SJCRH30 (cell line): ENCODE results near the gene TRUB1. TPM values are rescaled to one million over a fixed set of nuclear protein-coding genes. Genes with fewer than 3 reads are reported as not detected.
A peak's percentile ranks its signal among the peaks of the same experiment; 100 is the strongest.
"Not testable (repeated sequence)": the region's sequence is repeated elsewhere in the genome, so short reads cannot be mapped to it uniquely, and the experiment has no call there.

ENCODE experiments used
- DNase-seq, 2 experiments: peaks; one replicate each; pipeline ENCODE4 v3.0.0-alpha.2; 2015 to 2020
- H3K27ac ChIP-seq: fragments of 250-450 bp; sonication (Bioruptor Pico); 2 replicates; pipeline ENCODE4 v1.5.1; 2020; ENCODE audit warnings: mild to moderate bottlenecking, moderate library complexity
- H3K27me3 ChIP-seq: fragments of 250-450 bp; sonication (Bioruptor Pico); 2 replicates; pipeline ENCODE4 v1.5.1; 2020; ENCODE audit warnings: mild to moderate bottlenecking, moderate library complexity
- H3K36me3 ChIP-seq: fragments of 250-450 bp; sonication (Bioruptor Pico); 2 replicates; pipeline ENCODE4 v1.5.1; 2020; ENCODE audit warnings: mild to moderate bottlenecking, moderate library complexity
- H3K4me1 ChIP-seq: fragments of 250-450 bp; sonication (Bioruptor Pico); 2 replicates; pipeline ENCODE4 v1.5.1; 2020; ENCODE audit warnings: mild to moderate bottlenecking, moderate library complexity
- H3K4me3 ChIP-seq: fragments of 250-450 bp; sonication (Bioruptor Pico); 2 replicates; pipeline ENCODE4 v1.5.1; 2020; ENCODE audit warnings: mild to moderate bottlenecking, moderate library complexity
- H3K9me3 ChIP-seq: fragments of 250-450 bp; sonication (Bioruptor Pico); replicated peaks from 2 replicates; pipeline ENCODE4 v1.5.1; 2020; ENCODE audit warnings: mild to moderate bottlenecking, moderate library complexity
- total RNA-seq: library from RNA; depleted of rRNA; stranded (reverse); fragments of >200 nt; shearing (Covaris generic); gene quantifications from 2 replicates; pipeline ENCODE4 v1.2.3, GENCODE V29; 2014

The TRUB1 gene
- total RNA-seq, 1 experiment from 2014 or later: 29.7 TPM

DNA sequence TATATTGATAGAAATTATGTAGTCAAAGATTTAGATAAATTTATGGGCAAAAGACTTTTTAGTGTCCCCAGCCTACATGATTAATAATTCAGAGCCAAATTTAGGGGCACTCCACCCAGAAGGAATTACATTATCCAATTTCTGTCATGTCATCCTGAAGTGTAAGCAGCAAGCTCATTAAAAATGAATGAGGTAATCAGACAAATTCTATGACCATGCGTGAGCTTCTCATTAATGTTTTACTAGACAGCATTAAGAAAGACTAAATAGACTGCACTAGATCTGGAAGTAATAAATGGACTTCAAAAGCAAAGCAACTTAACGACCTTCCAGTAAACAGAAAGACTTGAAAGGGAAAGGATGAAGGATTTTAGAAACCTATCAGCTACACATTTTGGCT, 22.7 kb upstream of the TRUB1 start:
- H3K4me1 ChIP-seq: no peaks in the 10 kb centered on the region
- no peaks in the 10 kb centered on the region for H3K36me3 ChIP-seq
- no peak for DNase-seq
- H3K27me3 ChIP-seq: no peaks in the 10 kb centered on the region; the same call in 1 of the 2 replicates
- H3K4me3 ChIP-seq: no peak overlapping the region
- no peak overlapping the region for H3K27ac ChIP-seq
- H3K9me3 ChIP-seq: no peaks in the 10 kb centered on the region

DNA sequence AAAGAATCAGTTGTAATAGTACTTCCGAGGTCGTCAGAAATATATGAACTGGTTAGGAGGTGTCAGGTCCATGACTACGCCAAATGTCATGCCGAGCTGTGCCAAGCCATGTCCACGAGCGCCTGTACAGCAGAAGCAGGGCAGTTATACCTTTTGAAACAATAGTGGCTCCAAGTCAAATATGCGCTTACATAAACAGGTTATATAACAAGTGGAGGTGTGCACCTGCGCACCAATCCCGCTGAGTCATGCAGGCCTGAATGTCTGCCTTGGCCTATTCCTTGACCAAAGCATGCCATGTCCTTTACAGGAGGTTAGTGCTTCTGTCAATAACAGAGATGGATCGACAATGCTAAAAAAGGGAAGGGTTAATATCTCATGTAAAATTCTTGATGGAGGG, 21.3 kb upstream of the TRUB1 start:
- H3K4me3 ChIP-seq: no peak overlapping the region
- DNase-seq: no peak
- no peaks in the 10 kb centered on the region for H3K9me3 ChIP-seq
- H3K36me3 ChIP-seq: no peaks in the 10 kb centered on the region
- no peaks in the 10 kb centered on the region for H3K4me1 ChIP-seq
- H3K27ac ChIP-seq: no peak overlapping the region
- H3K27me3 ChIP-seq: no peaks in the 10 kb centered on the region; the same call in 1 of the 2 replicates

DNA sequence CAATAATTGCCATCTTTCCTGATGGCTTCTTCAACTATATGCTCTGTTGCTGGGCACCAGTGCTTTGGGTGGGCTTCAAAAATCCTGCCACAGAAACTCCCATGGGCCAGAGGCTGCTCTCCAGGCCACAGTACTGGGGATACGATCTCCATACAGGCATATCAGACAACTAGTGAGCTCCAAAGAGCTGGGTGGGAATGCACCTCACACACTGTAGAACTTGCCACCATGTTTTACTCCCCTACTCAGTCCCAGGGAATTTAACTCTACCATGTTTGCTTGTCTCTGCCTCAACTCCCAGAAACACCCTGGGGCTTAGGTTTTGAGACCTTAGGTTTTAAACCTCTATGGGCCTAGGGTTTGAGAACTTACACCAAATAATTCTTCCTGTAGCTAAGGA, 20.5 kb upstream of the TRUB1 start:
- Histone ChIP-seq H3K27me3 (no peaks in the 10 kb centered on the region; the same call in 1 of the 2 replicates), H3K36me3 (no peaks in the 10 kb centered on the region), H3K9me3 (no peaks in the 10 kb centered on the region), H3K27ac (no peak overlapping the region), H3K4me3 (no peak overlapping the region), H3K4me1 (no peaks in the 10 kb centered on the region)
- DNase-seq: no peak

DNA sequence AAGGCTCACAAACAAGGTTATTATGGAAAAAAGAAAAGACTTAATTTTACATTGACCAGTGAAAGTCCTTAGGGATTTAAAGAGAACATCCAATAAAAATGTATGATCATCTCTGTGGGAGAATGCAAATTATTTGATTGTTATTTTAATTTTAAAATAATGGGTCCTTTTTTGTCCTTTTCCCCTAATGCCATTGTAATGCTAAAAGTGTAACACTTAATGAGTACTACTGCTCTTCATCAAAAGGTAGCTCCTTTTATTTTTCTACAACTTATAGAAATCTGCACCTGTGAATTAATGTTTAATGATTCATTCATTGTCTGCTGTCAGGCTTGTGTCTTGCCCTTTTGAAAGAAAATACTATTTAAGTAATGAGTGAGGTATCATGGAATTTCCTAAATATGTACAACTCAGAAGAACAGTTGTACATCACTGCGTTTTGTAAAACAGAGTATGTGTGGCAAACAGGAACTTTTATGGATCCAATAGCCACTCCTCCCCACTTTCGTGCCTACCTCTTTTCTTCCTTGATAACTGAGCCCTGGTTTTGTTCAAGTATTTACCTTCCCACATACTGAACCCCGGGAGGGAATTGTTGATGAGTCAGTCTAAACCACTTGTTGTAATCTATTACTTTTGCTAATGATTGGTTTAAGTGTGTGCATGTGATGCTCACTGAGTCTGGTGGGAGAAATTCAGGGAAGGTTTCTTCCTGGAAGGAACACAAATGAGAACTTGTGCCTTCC, 19.9 kb upstream of the TRUB1 start:
- Histone ChIP-seq H3K4me1 (no peaks in the 10 kb centered on the region), H3K27ac (no peak overlapping the region), H3K36me3 (no peaks in the 10 kb centered on the region), H3K9me3 (no peaks in the 10 kb centered on the region), H3K4me3 (no peak overlapping the region), H3K27me3 (no peaks in the 10 kb centered on the region; the same call in 1 of the 2 replicates)
- DNase-seq: no peak

DNA sequence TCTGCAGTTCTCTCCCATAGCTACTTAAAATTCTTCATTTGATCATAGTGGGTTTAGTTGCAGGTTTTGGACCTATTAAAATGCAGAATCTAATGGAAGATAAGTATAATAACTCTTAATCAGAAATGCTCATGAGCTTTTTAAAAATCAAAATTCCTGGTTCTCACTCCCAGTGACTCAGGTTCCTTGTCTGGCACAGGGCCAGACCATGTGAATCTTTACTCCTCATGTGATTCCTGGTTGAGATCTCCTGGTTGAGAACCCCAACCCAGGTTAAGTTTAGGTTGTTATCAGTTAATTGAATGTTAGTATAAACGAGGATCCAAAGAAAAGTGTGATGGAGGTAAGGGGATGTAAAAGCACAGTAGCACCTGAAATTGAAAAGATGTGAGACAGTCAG, 17.5 kb upstream of the TRUB1 start:
- Histone ChIP-seq H3K27me3 (no peaks in the 10 kb centered on the region), H3K27ac (no peak overlapping the region), H3K4me1 (peaks cover 2% of the 10 kb centered on the region), H3K4me3 (no peak overlapping the region), H3K9me3 (no peaks in the 10 kb centered on the region), H3K36me3 (no peaks in the 10 kb centered on the region)
- no peak for DNase-seq

DNA sequence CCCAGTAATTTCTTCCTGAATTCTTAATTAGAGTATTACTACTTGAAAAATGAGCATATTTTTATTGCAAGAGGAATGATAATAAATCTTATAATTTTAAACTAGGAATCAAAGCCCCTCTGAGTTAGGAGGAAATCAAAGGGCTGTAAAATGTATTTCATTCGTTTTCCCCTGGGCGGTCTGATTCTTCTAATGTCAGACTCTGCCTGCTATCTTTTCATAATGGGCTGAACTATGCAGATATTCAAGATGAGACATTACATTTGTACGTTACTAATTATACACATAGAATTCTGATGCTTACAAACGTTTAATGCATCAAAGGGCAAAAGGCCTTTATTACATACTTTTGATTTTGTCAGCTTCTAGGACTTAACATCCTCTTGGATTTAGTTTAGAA, 16.0 kb upstream of the TRUB1 start:
- no peaks in the 10 kb centered on the region for H3K36me3 ChIP-seq
- H3K27ac ChIP-seq: no peak overlapping the region
- no peaks in the 10 kb centered on the region for H3K9me3 ChIP-seq
- H3K4me1 ChIP-seq: peaks cover 10% of the 10 kb centered on the region
- H3K27me3 ChIP-seq: no peaks in the 10 kb centered on the region
- no peak for DNase-seq
- no peak overlapping the region for H3K4me3 ChIP-seq

GRCh38 chr10:114923551-114923950, 14.4 kb upstream of the TRUB1 start:
- Histone ChIP-seq H3K4me1 (peaks cover 10% of the 10 kb centered on the region), H3K27ac (no peak overlapping the region), H3K36me3 (no peaks in the 10 kb centered on the region), H3K27me3 (no peaks in the 10 kb centered on the region), H3K9me3 (no peaks in the 10 kb centered on the region), H3K4me3 (no peak overlapping the region)
- DNase-seq: no peak

- peak; percentile 12 to 37 for DNase-seq
- Histone ChIP-seq H3K9me3 (no peaks in the 10 kb centered on the region), H3K27me3 (no peaks in the 10 kb centered on the region), H3K27ac (no peak overlapping the region), H3K36me3 (no peaks in the 10 kb centered on the region), H3K4me3 (no peak overlapping the region), H3K4me1 (peaks cover 10% of the 10 kb centered on the region)
These were observed 12.1 kb upstream of the TRUB1 start for GRCh38 chr10:114925587-114926586.

- Histone ChIP-seq H3K27ac (no peak overlapping the region), H3K4me1 (peaks cover 10% of the 10 kb centered on the region), H3K4me3 (no peak overlapping the region), H3K36me3 (no peaks in the 10 kb centered on the region), H3K27me3 (no peaks in the 10 kb centered on the region), H3K9me3 (no peaks in the 10 kb centered on the region)
- DNase-seq: no peak
These were observed 9.2 kb upstream of the TRUB1 start for GRCh38 chr10:114928818-114929217.

GRCh38 chr10:114930320-114930719, 7.7 kb upstream of the TRUB1 start:
- Histone ChIP-seq H3K27me3 (no peaks in the 10 kb centered on the region), H3K36me3 (no peaks in the 10 kb centered on the region), H3K9me3 (no peaks in the 10 kb centered on the region), H3K4me3 (no peak overlapping the region), H3K4me1 (peaks cover 9% of the 10 kb centered on the region), H3K27ac (no peak overlapping the region)
- no peak for DNase-seq

GRCh38 chr10:114931072-114931679, 6.8 kb upstream of the TRUB1 start:
- Histone ChIP-seq H3K4me1 (peaks cover under 1% of the 10 kb centered on the region), H3K36me3 (no peaks in the 10 kb centered on the region), H3K27ac (no peak overlapping the region), H3K4me3 (no peak overlapping the region), H3K9me3 (no peaks in the 10 kb centered on the region), H3K27me3 (no peaks in the 10 kb centered on the region)
- no peak for DNase-seq

GRCh38 chr10:114932225-114932624, 5.8 kb upstream of the TRUB1 start:
- no peaks in the 10 kb centered on the region for H3K36me3 ChIP-seq
- no peaks in the 10 kb centered on the region for H3K9me3 ChIP-seq
- no peaks in the 10 kb centered on the region for H3K4me1 ChIP-seq
- H3K27ac ChIP-seq: no peak overlapping the region
- no peaks in the 10 kb centered on the region for H3K27me3 ChIP-seq
- no peak overlapping the region for H3K4me3 ChIP-seq
- no peak for DNase-seq

DNA sequence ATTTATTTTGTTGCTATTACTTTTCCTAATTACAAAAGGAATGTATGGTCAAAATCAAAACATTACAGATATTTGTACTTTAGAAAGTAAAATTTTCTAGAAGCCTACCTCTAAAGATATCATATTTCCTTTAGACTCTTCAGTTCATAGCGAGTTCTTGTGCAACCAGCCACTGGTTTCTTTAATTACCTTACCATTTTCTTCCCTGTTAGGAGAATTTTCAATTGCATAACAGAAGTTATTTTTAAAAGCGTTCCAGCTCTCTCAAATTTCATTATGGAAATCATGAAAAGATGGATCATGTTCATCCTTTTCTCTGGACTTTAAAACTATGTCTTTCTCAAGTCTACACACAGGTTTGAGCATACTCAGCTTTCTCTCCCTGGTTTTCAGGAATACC, 5.0 kb upstream of the TRUB1 start:
- no peaks in the 10 kb centered on the region for H3K36me3 ChIP-seq
- H3K27ac ChIP-seq: no peak overlapping the region
- no peaks in the 10 kb centered on the region for H3K4me1 ChIP-seq
- no peak overlapping the region for H3K4me3 ChIP-seq
- H3K27me3 ChIP-seq: no peaks in the 10 kb centered on the region
- no peak for DNase-seq
- no peaks in the 10 kb centered on the region for H3K9me3 ChIP-seq

- Histone ChIP-seq H3K4me1 (no peaks in the 10 kb centered on the region), H3K4me3 (no peak overlapping the region), H3K27ac (no peak overlapping the region), H3K36me3 (no peaks in the 10 kb centered on the region), H3K27me3 (no peaks in the 10 kb centered on the region), H3K9me3 (no peaks in the 10 kb centered on the region)
- no peak for DNase-seq
These were observed 4.4 kb upstream of the TRUB1 start for GRCh38 chr10:114933588-114933987.

- H3K27ac ChIP-seq, H3K4me1 ChIP-seq, H3K4me3 ChIP-seq, DNase-seq, H3K9me3 ChIP-seq, H3K36me3 ChIP-seq, H3K27me3 ChIP-seq: not testable (repeated sequence)
These were observed 4.0 kb upstream of the TRUB1 start for GRCh38 chr10:114933995-114934394.
